Adrenal gland (tissue), 5 donors: Measurements from ENCODE around the gene MED12L.

ENCODE experiments used
- POLR2A ChIP-seq, 2 donors: fragments of 450-650 bp; IDR thresholded peaks; one replicate each; pipeline ENCODE4 v1.6.1; 2017; ENCODE audit warnings: antibody characterized with exemption in 2 of 2, mild to moderate bottlenecking in 2 of 2, moderate library complexity in 1 of 2
- TF ChIP-seq, protein P1 (sequence below), 6 experiments: fragments of 450-650 bp in 4 of 6; fragments of 200-600 bp in 2 of 6; sonication (generic) in 1 of 6; IDR thresholded peaks; 1 replicate in 5 of 6; 2 replicates in 1 of 6; pipeline versions ENCODE4 v1.5.1 to v1.8.0; 2016 to 2021; ENCODE audit warnings: antibody characterized with exemption in 6 of 6, mild to moderate bottlenecking in 2 of 6, moderate library complexity in 1 of 6
- donor health status: DM: no; HTN: no; CAD: no.

DNA sequence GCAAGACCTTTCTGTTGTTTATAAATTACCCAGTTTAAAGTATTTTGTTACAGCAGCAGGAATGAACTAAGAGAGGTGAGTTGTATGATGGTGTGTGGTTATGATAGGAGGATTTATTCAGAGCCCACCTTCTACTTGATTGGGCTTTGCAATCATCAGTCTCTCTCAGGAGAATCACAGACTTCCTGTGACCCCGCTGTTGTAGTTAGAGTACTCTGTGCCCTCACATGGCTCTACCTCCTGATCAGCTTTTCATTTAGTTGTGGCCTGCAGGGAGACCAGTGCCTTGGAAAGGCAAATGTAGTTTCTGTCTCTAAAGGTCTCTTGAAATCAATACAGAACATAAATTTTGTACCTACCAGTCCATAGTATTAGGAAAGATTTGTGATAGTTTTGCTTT is 200.5 kb downstream of the MED12L start:
- TF ChIP-seq, protein P1, sequence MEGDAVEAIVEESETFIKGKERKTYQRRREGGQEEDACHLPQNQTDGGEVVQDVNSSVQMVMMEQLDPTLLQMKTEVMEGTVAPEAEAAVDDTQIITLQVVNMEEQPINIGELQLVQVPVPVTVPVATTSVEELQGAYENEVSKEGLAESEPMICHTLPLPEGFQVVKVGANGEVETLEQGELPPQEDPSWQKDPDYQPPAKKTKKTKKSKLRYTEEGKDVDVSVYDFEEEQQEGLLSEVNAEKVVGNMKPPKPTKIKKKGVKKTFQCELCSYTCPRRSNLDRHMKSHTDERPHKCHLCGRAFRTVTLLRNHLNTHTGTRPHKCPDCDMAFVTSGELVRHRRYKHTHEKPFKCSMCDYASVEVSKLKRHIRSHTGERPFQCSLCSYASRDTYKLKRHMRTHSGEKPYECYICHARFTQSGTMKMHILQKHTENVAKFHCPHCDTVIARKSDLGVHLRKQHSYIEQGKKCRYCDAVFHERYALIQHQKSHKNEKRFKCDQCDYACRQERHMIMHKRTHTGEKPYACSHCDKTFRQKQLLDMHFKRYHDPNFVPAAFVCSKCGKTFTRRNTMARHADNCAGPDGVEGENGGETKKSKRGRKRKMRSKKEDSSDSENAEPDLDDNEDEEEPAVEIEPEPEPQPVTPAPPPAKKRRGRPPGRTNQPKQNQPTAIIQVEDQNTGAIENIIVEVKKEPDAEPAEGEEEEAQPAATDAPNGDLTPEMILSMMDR (IDR thresholded peaks at IDR 0.05): no peak
- no peak for TF ChIP-seq POLR2A (IDR thresholded peaks at IDR 0.05)
